Sigmoid colon (tissue), 7 donors: ENCODE data around the gene TSKU. TPM values are rescaled to one million over a fixed set of nuclear protein-coding genes. Genes with fewer than 3 reads are reported as not detected.

Source experiments
- DNase-seq: peaks from one replicate; pipeline ENCODE4 v3.0.0-alpha.2; 2019
- H3K27ac ChIP-seq, 4 donors: fragments of 200-600 bp; sonication (generic); one replicate each; pipeline ENCODE4 v1.5.1; 2016 to 2019; ENCODE audit warnings: mild to moderate bottlenecking in 1 of 4
- H3K27me3 ChIP-seq, 3 donors: fragments of 200-600 bp; sonication (generic); one replicate each; pipeline ENCODE4 v1.5.1; 2019; ENCODE audit warnings: mild to moderate bottlenecking in 1 of 3
- H3K36me3 ChIP-seq, 4 donors: fragments of 200-600 bp; sonication (generic); one replicate each; pipeline ENCODE4 v1.5.1; 2016 to 2019
- H3K4me1 ChIP-seq, 4 donors: fragments of 200-600 bp; sonication (generic); one replicate each; pipeline ENCODE4 v1.5.1; 2017 to 2019
- H3K4me3 ChIP-seq, 4 donors: fragments of 200-600 bp; sonication (generic); one replicate each; pipeline ENCODE4 v1.5.1; 2017 to 2019; ENCODE audit warnings: mild to moderate bottlenecking in 2 of 4, moderate library complexity in 1 of 4
- H3K9me3 ChIP-seq, 4 donors: fragments of 200-600 bp in 3 of 4; sonication (generic) in 3 of 4; one replicate each; pipeline versions ENCODE4 v1.5.1 to v1.6.1; 2013 to 2019
- EP300 ChIP-seq, 4 donors: sonication (generic); formaldehyde crosslinking; IDR thresholded peaks; one replicate each; pipeline ENCODE4 v1.6.1; 2017; ENCODE audit warnings: antibody characterized with exemption in 4 of 4
- POLR2A ChIP-seq, 2 donors: fragments of 450-650 bp; IDR thresholded peaks; one replicate each; pipeline ENCODE4 v1.6.1; 2016; ENCODE audit warnings: antibody characterized with exemption in 2 of 2, mild to moderate bottlenecking in 2 of 2, moderate library complexity in 2 of 2
- POLR2AphosphoS5 ChIP-seq, 4 donors: sonication (generic); formaldehyde crosslinking; IDR thresholded peaks; one replicate each; pipeline ENCODE4 v1.6.1; 2017; ENCODE audit warnings: antibody characterized with exemption in 4 of 4
- WGBS, 2 donors: extraction: QIAGEN DNeasy Blood & Tissue Kit; methylation state at CpG; one replicate each; pipeline ENCODE4 v1.1.7; 2013; 5-methylcytosine and 5-hydroxymethylcytosine counted together
- intact Hi-C: fragments of 100-400 bp; cut with DNase I; formaldehyde crosslinking; loops from one replicate; pipeline ENCODE4 v1.15.1; 2023
- polyA plus RNA-seq, 3 donors: library from polyadenylated mRNA; stranded (reverse); fragments of 200-250 nt; gene quantifications; one replicate each; pipeline ENCODE4 v1.2.3, GENCODE V29; 2013
- total RNA-seq, 4 donors: library from RNA; depleted of rRNA; stranded (reverse); fragments of >200 nt; gene quantifications; one replicate each; pipeline ENCODE4 v1.1.0, GENCODE V29; 2016
- TF ChIP-seq, protein P1 (sequence below), 4 experiments: fragments of 450-650 bp in 3 of 4; fragments of 200-600 bp in 1 of 4; IDR thresholded peaks; one replicate each; pipeline ENCODE4 v1.5.1; 2016 to 2019; ENCODE audit warnings: antibody characterized with exemption in 4 of 4, mild to moderate bottlenecking in 3 of 4, moderate library complexity in 2 of 4
- donor health status: healthy with polysubstance abuse.
- donor health status: Bipolar disorder and iron deficiency.
- donor health status: healthy.

Gene TSKU
- total and polyA plus RNA-seq, 7 donors = 12.8 to 24.6 (median 20.4) TPM

DNA sequence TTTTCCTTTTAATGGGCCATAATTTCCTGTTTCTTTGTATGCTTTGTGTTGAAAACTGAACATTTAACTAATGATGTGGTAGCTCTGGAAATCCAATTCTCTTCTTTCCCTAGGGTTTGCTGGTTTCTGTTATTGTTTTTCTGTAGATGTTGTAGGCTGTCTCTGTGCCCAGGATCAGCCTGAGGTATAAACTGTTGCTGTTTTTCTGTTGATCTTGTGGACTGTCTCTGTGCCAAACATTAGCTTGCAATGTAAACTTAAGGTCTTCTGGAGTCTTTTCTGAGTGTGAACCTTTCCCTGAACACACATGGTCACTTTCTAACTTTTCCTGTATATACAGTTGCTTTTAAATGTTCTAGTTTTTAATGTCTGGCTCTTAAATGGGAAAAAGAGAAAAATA, 5.9 kb upstream of the TSKU start:
- Histone ChIP-seq H3K4me1 (peaks cover 0 to 15% (median 7%) of the 10 kb centered on the region in 4 donors), H3K27me3 (no peaks in the 10 kb centered on the region), H3K9me3 (peaks cover 0 to 8% (median 3%) of the 10 kb centered on the region in 4 donors), H3K36me3 (no peaks in the 10 kb centered on the region), H3K27ac (no peak overlapping the region), H3K4me3 (no peak overlapping the region)
- intact Hi-C loops = no loop called here
- TF ChIP-seq, protein P1, sequence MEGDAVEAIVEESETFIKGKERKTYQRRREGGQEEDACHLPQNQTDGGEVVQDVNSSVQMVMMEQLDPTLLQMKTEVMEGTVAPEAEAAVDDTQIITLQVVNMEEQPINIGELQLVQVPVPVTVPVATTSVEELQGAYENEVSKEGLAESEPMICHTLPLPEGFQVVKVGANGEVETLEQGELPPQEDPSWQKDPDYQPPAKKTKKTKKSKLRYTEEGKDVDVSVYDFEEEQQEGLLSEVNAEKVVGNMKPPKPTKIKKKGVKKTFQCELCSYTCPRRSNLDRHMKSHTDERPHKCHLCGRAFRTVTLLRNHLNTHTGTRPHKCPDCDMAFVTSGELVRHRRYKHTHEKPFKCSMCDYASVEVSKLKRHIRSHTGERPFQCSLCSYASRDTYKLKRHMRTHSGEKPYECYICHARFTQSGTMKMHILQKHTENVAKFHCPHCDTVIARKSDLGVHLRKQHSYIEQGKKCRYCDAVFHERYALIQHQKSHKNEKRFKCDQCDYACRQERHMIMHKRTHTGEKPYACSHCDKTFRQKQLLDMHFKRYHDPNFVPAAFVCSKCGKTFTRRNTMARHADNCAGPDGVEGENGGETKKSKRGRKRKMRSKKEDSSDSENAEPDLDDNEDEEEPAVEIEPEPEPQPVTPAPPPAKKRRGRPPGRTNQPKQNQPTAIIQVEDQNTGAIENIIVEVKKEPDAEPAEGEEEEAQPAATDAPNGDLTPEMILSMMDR (IDR thresholded peaks at IDR 0.05) = no peak
- TF ChIP-seq POLR2A (IDR thresholded peaks at IDR 0.05) = no peak
- DNase-seq = no peak

- no peaks in the 10 kb centered on the region for H3K27me3 ChIP-seq
Measured at GRCh38 chr11:76777876-76778275, 5.3 kb upstream of the TSKU start.

DNA sequence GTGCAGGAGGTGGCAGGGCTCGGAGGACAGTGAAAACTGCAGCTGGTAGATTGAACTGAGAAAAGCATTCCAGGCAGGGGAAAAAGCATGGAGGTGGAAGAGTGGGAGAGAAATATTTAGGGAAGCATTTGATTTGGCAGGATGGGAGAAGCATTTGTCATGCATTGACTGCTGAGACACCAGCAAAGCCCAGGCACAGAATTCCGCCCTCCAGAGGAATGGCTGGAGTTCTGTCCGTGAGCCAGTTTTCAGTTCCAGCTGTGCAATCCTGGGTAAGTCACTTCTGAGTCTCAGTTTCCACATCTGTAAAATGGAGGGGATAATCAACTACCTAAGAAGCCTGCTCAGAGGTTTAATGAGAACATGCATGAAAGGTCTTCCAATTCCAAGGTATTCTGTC, 4.3 kb upstream of the TSKU start:
- H3K36me3 ChIP-seq = no peaks in the 10 kb centered on the region
- H3K4me1 ChIP-seq = peaks cover 0 to 20% (median 14%) of the 10 kb centered on the region in 4 donors
- WGBS, 2 donors = 88% methylated on average over 3 of the region's 3 CpGs

More at GRCh38 chr11:76777876-76778275, 5.3 kb upstream of the TSKU start:
- WGBS, 2 donors = 54 to 64% methylated on average over 2 of the region's 2 CpGs
- Histone ChIP-seq H3K4me1 (peaks cover 0 to 20% (median 9%) of the 10 kb centered on the region in 4 donors), H3K36me3 (no peaks in the 10 kb centered on the region), H3K27ac (no peak overlapping the region), H3K4me3 (no peak overlapping the region), H3K9me3 (peaks cover 0 to 8% (median 3%) of the 10 kb centered on the region in 4 donors)
- TF ChIP-seq POLR2A (IDR thresholded peaks at IDR 0.05) (no peak), POLR2AphosphoS5 (IDR thresholded peaks at IDR 0.05) (no peak)
- TF ChIP-seq, protein P1 (IDR thresholded peaks at IDR 0.05) = no peak
- intact Hi-C loops = no loop called here
- DNase-seq = no peak

GRCh38 chr11:76781046-76781801, 1.9 kb upstream of the TSKU start:
- Histone ChIP-seq H3K27ac (peak overlapping the region in 2 of 4 donors; percentile 83 to 89), H3K4me1 (peaks cover 0 to 23% (median 20%) of the 10 kb centered on the region in 4 donors), H3K36me3 (no peaks in the 10 kb centered on the region), H3K27me3 (no peaks in the 10 kb centered on the region), H3K9me3 (peaks cover 0 to 5% (median 2%) of the 10 kb centered on the region in 4 donors), H3K4me3 (no peak overlapping the region)
- DNase-seq = no peak
- intact Hi-C loops = loop anchor here (5.0 kb wide), 1 partner anchor 44 kb away; no protein-coding TSS in a partner anchor
- no peak for TF ChIP-seq POLR2A (IDR thresholded peaks at IDR 0.05)
- no peak for TF ChIP-seq EP300 (IDR thresholded peaks at IDR 0.05)
- TF ChIP-seq, protein P1 (IDR thresholded peaks at IDR 0.05) = no peak
- no peak for TF ChIP-seq POLR2AphosphoS5 (IDR thresholded peaks at IDR 0.05)
- 18 to 59% methylated on average over 8 of the region's 8 CpGs for WGBS, 2 donors

More for the DNA sequence above, 4.3 kb upstream of the TSKU start:
- H3K9me3 ChIP-seq = peaks cover 0 to 8% (median 3%) of the 10 kb centered on the region in 4 donors
- H3K27me3 ChIP-seq = no peaks in the 10 kb centered on the region
- no peak overlapping the region for H3K4me3 ChIP-seq
- TF ChIP-seq EP300 (IDR thresholded peaks at IDR 0.05) (no peak), POLR2A (IDR thresholded peaks at IDR 0.05) (no peak), POLR2AphosphoS5 (IDR thresholded peaks at IDR 0.05) (no peak)
- TF ChIP-seq, protein P1 (IDR thresholded peaks at IDR 0.05) = no peak
- no peak for DNase-seq
- H3K27ac ChIP-seq = no peak overlapping the region
- intact Hi-C loops = no loop called here
